ENCODE results near the gene SERP2. TPM values are rescaled to one million over a fixed set of nuclear protein-coding genes. Genes with fewer than 3 reads are reported as not detected.

The SERP2 gene
- total RNA-seq, 1 experiment from 2014 or later: 5.8 TPM

GRCh38 chr13:44388427-44389059, 14.9 kb downstream of the SERP2 start:
- DNase-seq (ENCODE audit: low read depth): no peak

DNA sequence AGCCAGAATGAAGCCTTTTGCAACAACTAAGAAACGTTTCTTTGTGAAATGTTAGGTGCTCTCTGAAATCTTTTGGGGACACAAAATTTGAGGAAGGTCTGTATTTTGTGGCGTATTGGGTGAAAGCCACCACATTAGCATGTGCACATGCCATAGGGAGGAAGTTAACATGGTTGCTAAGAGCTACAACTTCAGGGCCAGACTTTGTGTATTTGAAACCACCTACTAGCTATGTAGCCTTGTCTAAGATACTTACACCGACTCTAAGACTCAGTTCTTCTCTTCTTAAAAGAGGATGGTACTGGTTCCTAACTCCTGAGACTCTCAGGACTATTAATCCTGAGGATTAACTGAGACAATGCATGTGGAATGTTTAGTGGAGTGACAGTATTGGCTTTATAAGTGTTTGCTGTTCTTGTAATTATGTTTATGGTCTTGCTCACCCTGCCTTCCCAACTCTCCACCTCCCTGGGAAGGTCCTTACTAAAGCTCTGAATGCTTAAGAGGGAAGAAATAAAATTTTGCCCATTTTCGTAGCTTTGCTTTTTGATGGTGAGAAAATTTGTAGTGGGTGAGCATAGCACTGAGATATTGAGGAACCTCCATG, 15.5 kb downstream of the SERP2 start:
- DNase-seq (ENCODE audit: low read depth): no peak

DNA sequence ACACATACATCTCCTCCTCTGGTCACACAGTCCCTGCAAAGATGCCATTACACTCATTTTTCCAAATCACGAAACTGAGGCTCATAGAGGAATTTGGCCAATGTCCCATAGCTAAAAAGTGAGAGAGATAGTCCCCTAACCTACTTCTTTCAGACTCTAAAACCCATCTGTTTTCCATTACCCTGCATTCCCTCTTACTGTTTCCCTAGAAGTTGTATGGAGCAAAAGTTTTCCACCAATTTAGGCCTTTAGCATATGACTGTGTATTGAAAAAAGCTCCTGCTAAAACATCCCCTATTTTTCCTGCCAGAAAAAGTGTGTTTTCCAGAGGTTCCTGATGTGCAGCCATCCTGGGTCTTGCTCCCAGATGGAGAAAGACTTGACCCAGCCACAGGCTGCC, 16.3 kb downstream of the SERP2 start:
- no peak for DNase-seq (ENCODE audit: low read depth)

DNA sequence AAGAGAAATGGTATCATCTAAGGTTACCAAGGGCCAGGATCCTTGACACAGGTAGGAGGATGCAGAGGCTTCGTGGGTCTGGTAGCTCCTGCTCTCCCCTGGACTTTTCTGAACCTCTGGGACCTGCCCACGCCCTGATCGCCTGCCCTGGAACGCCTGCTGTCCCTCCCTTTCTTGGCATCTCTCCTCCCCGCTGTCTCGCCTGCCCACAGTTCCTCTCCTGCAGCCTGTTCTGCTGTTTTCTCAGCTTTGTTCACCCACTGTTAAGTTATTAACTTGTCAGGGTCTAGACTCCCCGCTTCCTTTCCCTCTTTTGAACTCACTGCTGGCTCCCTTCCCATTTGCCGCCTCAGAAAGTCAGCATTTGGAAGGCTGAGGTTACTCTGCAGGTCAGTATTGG, 19.8 kb downstream of the SERP2 start:
- no peak for DNase-seq (ENCODE audit: low read depth)

DNA sequence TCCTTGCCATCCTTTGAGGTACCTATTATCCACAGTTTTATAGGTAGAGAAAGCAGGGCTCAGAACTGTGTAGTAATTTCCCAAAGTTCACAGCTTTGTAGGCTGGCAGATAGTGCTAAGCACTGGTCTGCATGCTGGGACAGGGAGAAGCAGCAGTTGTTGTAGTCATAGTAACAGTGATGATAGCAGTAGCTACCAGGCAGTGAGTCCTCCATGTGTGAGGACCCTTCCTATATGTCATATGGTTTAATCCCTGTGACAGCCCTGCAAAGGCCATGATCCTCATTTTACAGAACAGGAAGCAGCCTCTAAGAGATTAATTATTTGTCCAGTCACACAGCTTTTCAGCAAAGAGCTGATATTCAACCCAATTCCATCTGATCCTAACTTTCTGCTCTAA, 21.0 kb downstream of the SERP2 start:
- no peak for DNase-seq (ENCODE audit: low read depth)

DNA sequence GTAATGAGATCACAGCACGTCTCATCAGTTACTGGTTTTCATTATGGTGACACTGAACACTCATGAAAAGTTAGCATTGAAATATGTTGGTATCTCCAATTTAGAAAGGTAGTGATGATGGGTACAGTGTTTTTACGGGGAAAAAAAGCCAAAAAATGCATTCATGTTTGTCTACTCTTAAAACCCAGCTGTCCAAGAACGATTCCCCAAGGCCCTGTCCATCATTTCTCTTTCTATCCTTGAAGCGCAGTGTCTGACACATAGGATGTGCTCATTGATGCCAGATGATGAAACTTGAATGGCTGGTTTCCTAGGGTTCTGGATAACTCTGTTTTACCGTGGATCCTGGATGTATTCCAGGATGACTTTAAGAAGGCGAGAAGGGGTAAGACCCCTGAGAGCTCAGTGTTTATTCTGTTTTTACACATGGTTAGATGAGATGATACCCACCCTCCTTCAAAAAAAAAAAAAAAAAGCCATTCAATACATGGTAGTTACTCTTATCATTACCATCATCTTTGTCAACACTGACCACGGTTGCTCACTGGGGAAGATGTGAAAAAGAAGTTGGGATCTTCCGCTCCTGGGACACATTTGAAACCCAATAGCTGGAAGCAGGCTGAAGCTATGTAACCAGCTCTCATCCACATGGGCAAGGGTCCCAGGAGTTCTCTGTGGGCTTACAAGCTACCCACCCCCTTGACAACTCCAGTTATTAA, 22.5 kb downstream of the SERP2 start:
- DNase-seq (ENCODE audit: low read depth): no peak

DNA sequence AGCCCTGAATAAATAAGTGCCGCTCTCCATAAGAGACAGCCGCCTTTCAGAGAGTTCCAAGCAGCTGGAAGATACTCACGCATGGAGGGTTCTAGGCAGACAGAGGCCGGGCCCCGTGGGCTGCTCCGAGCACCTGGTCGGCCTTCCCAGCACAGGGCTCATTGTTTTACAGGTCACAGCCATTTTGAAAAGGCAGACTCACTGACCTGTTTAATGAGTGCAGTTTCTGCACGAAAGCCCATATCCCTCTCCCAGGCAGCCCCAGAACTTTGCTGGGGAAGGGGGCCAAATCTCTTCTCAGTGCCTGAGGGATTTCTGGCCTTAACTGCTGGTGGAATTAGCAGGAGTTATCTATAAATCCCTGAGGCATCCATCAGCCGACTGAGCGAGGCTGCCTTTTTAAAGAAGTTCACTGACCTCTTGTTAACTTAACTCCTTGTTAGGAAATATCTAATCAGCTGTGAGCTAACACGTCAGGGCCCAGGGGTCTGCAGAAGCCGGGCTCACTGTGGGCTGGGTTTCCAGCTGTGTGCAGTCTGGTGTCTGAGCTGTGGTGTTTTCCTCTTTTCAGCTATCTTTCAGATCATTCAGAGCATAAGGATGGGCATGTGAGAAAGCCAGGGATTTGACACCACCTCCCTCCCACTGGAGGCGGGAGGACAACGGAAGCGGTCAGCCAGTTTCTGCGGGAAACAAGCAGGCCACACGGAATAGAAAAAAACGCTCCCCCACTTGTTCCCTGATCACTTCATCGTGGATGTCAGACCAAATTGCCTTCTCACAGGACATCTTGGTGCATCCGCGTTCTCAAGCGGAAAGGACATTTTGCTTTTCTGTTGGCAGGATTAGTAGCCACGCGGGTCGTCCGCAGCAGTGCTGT, 23.3 kb downstream of the SERP2 start:
- DNase-seq (ENCODE audit: low read depth): no peak

DNA sequence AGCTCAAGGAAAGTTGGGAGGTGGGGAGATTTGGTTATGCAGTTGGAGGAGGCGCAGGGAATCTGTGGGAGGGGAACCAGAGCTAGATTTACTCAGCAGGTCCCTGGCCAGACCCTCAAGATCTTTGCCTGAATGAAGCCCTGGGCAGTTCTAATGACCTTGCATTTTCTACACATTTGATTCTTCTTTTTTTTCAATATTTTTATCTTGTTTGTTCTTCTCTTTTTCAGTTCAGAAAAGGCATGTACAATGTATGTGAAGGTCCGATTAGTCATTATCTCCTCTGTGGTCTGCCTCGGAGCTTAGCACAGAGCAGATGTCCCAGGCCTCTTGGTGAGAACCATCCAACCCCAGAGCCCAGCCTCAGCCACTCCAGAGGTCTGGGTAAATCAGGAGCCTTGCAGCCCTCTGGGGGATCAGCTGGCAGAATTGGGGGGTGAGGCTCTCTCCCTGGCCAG, 24.2 kb downstream of the SERP2 start:
- no peak for DNase-seq (ENCODE audit: low read depth)

DNA sequence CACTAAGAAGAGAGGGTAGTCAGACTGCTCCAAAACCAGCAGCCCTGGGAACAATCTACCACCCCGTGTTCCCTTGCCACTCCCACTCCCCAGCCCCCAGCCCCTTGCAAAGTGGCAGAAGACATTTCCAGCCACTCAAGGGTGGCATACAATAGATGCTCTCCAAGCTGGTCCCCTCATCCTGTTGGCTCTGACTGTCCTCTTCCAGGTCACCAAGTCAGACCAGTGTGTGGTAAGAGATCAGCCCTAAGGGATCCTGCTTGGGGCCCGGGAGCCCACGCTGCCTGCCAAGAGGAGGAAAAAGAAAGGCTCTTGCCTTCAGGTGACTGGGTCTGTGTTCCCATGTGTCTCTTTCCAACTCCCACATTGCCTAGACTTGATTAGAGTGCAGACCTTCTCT, 25.0 kb downstream of the SERP2 start:
- DNase-seq (ENCODE audit: low read depth): no peak

DNA sequence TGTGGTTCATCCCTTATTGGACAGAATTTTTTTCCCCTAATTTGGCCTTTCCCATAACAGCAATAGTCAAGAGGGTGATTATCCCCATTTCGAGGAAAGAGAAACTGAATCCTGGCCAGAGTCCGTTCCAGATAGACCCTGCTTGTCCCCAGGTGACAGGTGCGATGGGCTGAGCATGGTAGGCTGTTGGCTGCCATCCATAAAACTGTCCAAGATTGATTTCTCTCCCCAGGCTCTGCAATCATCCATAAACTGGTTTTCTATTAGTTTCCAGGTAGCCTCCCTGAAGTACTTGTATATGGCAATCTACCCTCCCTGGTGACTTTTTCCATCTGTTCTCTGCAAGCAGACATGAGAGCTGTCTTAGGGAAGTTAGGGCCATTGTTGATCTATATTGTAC, 25.4 kb downstream of the SERP2 start:
- no peak for DNase-seq (ENCODE audit: low read depth)

- DNase-seq (ENCODE audit: low read depth): no peak
Measured at GRCh38 chr13:44400736-44401135, 27.1 kb downstream of the SERP2 start.

- no peak for DNase-seq (ENCODE audit: low read depth)
Measured at GRCh38 chr13:44401577-44401976, 28.0 kb downstream of the SERP2 start.

GRCh38 chr13:44402899-44403445, 29.3 kb downstream of the SERP2 start:
- no peak for DNase-seq (ENCODE audit: low read depth)

- peak; percentile 49 for DNase-seq (ENCODE audit: low read depth)
Measured at GRCh38 chr13:44403461-44404056, 29.9 kb downstream of the SERP2 start.

DNA sequence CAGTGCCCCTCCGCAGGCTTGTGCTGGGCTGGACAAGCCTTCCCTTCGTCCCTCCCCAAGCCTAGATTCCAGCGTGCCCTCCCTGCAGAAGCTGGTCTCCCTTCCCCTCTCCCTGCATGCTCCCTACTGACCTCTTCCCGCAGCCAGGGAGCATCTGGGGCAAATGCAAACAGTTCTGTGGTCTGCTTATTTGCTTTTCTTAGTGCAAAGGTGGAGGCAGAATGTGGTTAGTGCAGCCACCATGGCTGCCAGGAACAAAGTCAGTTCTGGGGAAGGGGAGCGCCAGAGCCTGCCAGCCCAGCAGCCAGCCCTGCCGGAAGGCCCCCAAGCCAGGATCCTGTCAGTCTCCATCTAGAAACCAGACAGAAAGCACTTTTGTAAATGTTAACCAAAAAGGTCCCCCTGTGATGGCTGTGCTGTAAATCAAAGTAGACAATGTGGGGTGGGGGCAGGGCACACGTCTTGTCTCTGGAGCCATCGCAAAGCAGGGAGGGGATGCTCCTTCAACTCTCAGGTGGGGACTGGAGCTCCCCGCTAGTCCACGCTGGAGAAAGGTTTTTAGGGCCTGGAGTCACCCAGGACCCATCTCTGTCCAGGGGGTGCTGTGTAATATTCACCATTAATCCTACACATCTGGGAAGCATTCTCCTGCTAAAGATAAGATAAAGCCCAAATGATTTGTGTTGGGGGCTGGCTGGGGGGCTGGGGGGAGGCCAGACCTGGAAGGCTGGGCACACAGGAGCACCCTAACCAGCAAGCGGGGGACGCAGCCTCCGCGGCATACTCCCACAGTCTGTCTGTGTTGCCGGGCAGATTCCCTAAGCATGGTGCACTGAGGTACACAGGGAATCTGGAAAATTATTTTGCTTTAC, 30.9 kb downstream of the SERP2 start:
- no peak for DNase-seq (ENCODE audit: low read depth)

GRCh38 chr13:44406617-44407016, 33.0 kb downstream of the SERP2 start:
- no peak for DNase-seq (ENCODE audit: low read depth)

DNA sequence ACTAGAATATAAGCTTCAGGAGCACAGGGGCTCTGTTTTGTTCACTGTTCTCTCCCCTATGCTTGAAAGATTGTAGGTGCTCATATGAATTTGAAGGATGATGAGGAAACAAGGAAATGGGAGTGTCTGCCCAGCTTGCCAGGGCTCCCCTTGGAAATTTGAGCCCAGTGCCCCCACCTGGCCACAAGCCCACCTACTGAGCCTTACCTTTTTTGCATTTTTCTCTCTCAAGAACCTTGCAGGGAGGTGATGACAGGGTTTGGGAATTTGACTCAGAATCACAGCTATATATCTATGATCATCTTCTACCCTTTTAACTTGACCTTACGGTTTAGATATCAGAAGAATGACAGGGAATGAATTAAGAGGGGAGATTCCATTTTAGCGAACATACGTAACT, 33.8 kb downstream of the SERP2 start:
- DNase-seq (ENCODE audit: low read depth): no peak

DNA sequence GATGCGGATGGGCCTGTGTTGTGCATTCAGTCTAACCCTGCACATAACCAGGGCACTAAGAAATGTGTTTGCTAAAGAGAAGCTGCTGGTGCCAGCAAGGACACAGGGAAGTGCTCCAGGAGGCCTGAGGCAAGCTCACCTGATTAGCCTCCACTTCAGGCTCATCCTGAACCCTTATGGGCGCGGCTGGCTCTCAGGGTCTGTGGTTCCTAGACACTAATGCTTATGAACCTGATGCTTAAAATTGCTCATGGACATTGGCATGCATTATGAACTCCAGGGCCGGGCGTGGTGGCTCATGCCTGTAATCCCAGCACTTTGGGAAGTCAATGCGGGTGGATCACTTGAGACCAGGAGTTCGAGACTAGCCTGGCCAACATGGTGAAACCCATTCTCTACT, 34.3 kb downstream of the SERP2 start:
- DNase-seq (ENCODE audit: low read depth): no peak

- no peak for DNase-seq (ENCODE audit: low read depth)
Measured at GRCh38 chr13:44409595-44409994, 36.0 kb downstream of the SERP2 start.

- DNase-seq (ENCODE audit: low read depth): no peak
Measured at GRCh38 chr13:44410328-44410859, 36.8 kb downstream of the SERP2 start.

All from M059J (cell line).